Fibroblast of skin of back (primary cell): ENCODE data around the gene TC2N.
"Not testable (repeated sequence)": the region's sequence is repeated elsewhere in the genome, so short reads cannot be mapped to it uniquely, and the experiment has no call there.

ENCODE experiments used
- DNase-seq: peaks from one replicate; pipeline ENCODE4 v3.0.0-alpha.2; 2013

Gene TC2N

GRCh38 chr14:91866511-91867295 lies 633 bp downstream of the TC2N start:
- DNase-seq, result no peak

GRCh38 chr14:91866061-91866460 lies 1.3 kb downstream of the TC2N start:
- peak; percentile 36 for DNase-seq

- no peak for DNase-seq
These were observed 4.9 kb downstream of the TC2N start for GRCh38 chr14:91862417-91862816.

- DNase-seq, result no peak
These were observed 6.2 kb downstream of the TC2N start for GRCh38 chr14:91861091-91861490.

GRCh38 chr14:91860238-91860637 lies 7.1 kb downstream of the TC2N start:
- no peak for DNase-seq

- DNase-seq, result peak; percentile 91
These were observed 8.6 kb downstream of the TC2N start for GRCh38 chr14:91858536-91859275.

GRCh38 chr14:91857614-91858013 lies 9.7 kb downstream of the TC2N start:
- no peak for DNase-seq

- no peak for DNase-seq
These were observed 12.9 kb downstream of the TC2N start for GRCh38 chr14:91854327-91854934.

- no peak for DNase-seq
These were observed 15.8 kb downstream of the TC2N start for GRCh38 chr14:91851563-91851962.

- no peak for DNase-seq
These were observed 18.8 kb downstream of the TC2N start for GRCh38 chr14:91848504-91849001.

- no peak for DNase-seq
These were observed 19.6 kb downstream of the TC2N start for GRCh38 chr14:91847693-91848092.

GRCh38 chr14:91845652-91846051 lies 21.7 kb downstream of the TC2N start:
- DNase-seq, result no peak

GRCh38 chr14:91845056-91845455 lies 22.3 kb downstream of the TC2N start:
- not testable (repeated sequence) for DNase-seq

- DNase-seq, result no peak
These were observed 23.3 kb downstream of the TC2N start for GRCh38 chr14:91844029-91844428.

- DNase-seq, result no peak
These were observed 23.9 kb downstream of the TC2N start for GRCh38 chr14:91843437-91843836.

GRCh38 chr14:91841065-91841464 lies 26.3 kb downstream of the TC2N start:
- DNase-seq, result no peak

GRCh38 chr14:91839749-91840148 lies 27.6 kb downstream of the TC2N start:
- DNase-seq, result no peak

- no peak for DNase-seq
These were observed 30.3 kb downstream of the TC2N start for GRCh38 chr14:91837076-91837475.

GRCh38 chr14:91835920-91836843 lies 31.2 kb downstream of the TC2N start:
- peak; percentile 12 for DNase-seq

GRCh38 chr14:91835197-91835919 lies 32.0 kb downstream of the TC2N start:
- DNase-seq, result no peak

- no peak for DNase-seq
These were observed 32.8 kb downstream of the TC2N start for GRCh38 chr14:91834571-91834970.

GRCh38 chr14:91831337-91831736 lies 36.0 kb downstream of the TC2N start:
- DNase-seq, result no peak
